ENCODE measurements around the gene PLA2G4D.

DNA sequence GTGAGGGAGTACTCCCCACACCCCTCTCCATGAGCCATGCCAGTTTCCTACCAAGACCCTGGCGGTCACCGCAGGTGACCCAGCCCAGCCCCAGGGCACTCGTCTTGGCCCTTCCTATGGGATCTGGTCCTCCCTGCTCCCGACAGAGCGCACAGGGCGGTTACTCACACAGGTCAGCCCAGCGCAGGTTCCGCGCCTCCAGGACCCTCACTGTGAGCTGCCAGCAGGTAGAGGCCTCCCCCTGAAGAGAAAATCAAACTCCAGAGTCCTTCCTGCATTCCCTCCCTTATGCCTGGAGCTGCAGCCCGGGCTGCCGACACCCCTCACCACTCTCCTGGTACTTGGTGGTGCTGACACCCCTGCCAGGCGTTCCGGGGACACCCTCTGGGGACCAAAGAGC, 6.9 kb downstream of the PLA2G4D start:
- TF ChIP-seq, protein P1, sequence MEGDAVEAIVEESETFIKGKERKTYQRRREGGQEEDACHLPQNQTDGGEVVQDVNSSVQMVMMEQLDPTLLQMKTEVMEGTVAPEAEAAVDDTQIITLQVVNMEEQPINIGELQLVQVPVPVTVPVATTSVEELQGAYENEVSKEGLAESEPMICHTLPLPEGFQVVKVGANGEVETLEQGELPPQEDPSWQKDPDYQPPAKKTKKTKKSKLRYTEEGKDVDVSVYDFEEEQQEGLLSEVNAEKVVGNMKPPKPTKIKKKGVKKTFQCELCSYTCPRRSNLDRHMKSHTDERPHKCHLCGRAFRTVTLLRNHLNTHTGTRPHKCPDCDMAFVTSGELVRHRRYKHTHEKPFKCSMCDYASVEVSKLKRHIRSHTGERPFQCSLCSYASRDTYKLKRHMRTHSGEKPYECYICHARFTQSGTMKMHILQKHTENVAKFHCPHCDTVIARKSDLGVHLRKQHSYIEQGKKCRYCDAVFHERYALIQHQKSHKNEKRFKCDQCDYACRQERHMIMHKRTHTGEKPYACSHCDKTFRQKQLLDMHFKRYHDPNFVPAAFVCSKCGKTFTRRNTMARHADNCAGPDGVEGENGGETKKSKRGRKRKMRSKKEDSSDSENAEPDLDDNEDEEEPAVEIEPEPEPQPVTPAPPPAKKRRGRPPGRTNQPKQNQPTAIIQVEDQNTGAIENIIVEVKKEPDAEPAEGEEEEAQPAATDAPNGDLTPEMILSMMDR (IDR thresholded peaks at IDR 0.05; ENCODE audit: borderline replicate concordance, extremely low read depth, low read length, poor library complexity, severe bottlenecking) = no peak
- TF ChIP-seq EZH2 (IDR thresholded peaks at IDR 0.05; ENCODE audit: borderline replicate concordance, low read depth, low read length, severe bottlenecking) = no peak

All from DND-41 (cell line).